Measurements from ENCODE around the gene GUK1.

GRCh38 chr1:228109962-228110488, 30.1 kb upstream of the GUK1 start:
- TF ChIP-seq CTCF (IDR thresholded peaks at IDR 0.05): no peak
- no peak for TF ChIP-seq EZH2phosphoT487 (IDR thresholded peaks at IDR 0.05)
